BJ (cell line): ENCODE results near the gene B3GNT9. TPM values are rescaled to one million over a fixed set of nuclear protein-coding genes. Genes with fewer than 3 reads are reported as not detected.

Experiments
- CTCF ChIA-PET: fragments of 350-600 bp; formaldehyde crosslinking; extraction: SDS; loops from one replicate; lab custom pipeline; 2021; ENCODE audit warnings: antibody characterized with exemption, inconsistent platforms; lab: Yijun Ruan, JAX
- POLR2A ChIA-PET: fragments of 300-600 bp; sonication (Branson Sonifier 250); formaldehyde crosslinking; extraction: SDS; loops from one replicate; lab custom pipeline; 2021; ENCODE audit warnings: antibody characterized with exemption; lab: Charles Lee
- DNase-seq: peaks from one replicate; pipeline ENCODE4 v3.0.0-alpha.2; 2011; ENCODE audit warnings: low read depth
- H3K27me3 ChIP-seq: 2 replicates; pipeline ENCODE4 v1.6.0; 2011; ENCODE audit warnings: low read length; ENCODE audit not compliant: control insufficient read depth, insufficient read depth
- H3K36me3 ChIP-seq: 2 replicates; pipeline ENCODE4 v1.5.1; 2011; ENCODE audit warnings: low read length; ENCODE audit not compliant: control insufficient read depth, insufficient read depth
- H3K4me3 ChIP-seq: 2 replicates; pipeline ENCODE4 v1.5.1; 2011; ENCODE audit warnings: low read depth, mild to moderate bottlenecking, control low read depth, low read length
- polyA plus RNA-seq: library from polyadenylated mRNA; depleted of rRNA; stranded (reverse); fragments of >200 nt; gene quantifications from 2 replicates; pipeline ENCODE4 v1.2.3, GENCODE V29; 2011
- TF ChIP-seq, protein P1 (sequence below): IDR thresholded peaks from 2 replicates; pipeline ENCODE4 v1.5.1; 2011; ENCODE audit warnings: low read depth, mild to moderate bottlenecking, control low read depth, inconsistent platforms, low read length, moderate library complexity; ENCODE audit not compliant: insufficient read depth

The B3GNT9 gene
- polyA plus RNA-seq, 1 experiment = 34.9 TPM

DNA sequence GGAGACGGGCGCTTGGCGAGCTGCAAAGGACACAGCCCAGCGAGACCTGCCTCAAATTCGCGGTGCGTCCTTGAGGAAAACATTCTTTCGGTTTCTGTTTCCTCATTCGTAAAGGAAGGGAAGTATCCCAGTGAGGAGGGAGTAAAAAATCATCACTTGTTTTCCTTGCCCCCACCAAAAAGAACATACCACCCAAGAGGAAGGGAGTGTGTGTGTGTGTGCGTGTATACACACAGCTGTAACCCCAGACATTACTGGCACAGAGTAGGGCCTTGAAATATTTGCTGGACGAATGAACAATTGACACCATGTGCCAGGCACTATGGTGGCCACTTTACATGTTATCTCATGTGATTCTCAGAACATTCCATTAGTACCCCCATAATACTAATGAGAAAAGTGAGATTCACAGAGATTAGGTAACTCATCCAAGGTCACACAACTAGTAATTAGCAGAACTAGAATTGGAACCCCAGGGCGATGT is 34.9 kb upstream of the B3GNT9 start:
- CTCF ChIA-PET = interaction anchor here (0.8 to 3.1 kb wide), 34 partner anchors 9 to 304 kb away, joined by 3 to 26 read pairs (median 4); partner anchors contain the start of genes B3GNT9, CES3, CES4A and NOL3
- Histone ChIP-seq H3K27me3 (no peaks in the 10 kb centered on the region), H3K4me3 (no peak overlapping the region), H3K36me3 (no peaks in the 10 kb centered on the region)
- DNase-seq = no peak
- POLR2A ChIA-PET = no interaction called here
- TF ChIP-seq, protein P1, sequence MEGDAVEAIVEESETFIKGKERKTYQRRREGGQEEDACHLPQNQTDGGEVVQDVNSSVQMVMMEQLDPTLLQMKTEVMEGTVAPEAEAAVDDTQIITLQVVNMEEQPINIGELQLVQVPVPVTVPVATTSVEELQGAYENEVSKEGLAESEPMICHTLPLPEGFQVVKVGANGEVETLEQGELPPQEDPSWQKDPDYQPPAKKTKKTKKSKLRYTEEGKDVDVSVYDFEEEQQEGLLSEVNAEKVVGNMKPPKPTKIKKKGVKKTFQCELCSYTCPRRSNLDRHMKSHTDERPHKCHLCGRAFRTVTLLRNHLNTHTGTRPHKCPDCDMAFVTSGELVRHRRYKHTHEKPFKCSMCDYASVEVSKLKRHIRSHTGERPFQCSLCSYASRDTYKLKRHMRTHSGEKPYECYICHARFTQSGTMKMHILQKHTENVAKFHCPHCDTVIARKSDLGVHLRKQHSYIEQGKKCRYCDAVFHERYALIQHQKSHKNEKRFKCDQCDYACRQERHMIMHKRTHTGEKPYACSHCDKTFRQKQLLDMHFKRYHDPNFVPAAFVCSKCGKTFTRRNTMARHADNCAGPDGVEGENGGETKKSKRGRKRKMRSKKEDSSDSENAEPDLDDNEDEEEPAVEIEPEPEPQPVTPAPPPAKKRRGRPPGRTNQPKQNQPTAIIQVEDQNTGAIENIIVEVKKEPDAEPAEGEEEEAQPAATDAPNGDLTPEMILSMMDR = no peak

DNA sequence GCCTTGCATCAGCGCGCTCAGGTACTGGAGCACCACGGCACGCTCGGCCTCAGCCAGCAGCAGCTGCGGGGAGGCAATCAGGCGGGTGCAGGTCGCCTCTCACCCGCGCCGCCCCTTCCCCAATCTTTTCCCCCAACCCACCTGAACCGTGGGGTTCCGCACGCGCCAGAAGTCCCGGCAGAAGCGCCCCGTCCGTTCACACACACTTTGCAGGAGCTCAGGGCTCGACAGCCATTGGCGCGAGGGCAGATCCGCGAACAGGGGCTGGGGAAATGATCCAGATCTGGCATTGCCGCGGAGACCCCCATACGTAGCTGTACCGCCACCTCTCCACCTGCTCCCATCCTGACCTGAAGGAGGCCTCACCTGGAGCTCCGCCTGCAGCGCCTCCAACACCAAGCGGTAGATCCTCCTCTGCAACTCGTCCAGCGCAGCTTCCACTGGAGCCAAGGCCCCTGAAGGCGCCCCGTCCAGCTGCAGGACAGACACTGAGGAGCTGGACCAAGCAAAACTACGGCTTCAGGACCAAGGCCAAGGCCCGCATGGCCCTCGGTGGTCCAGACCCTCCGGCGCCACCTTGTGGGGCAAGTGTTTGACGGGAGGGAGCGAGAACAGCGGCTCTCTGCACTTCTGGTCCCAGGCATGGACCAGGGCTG is 34.3 kb upstream of the B3GNT9 start:
- CTCF ChIA-PET = interaction anchor here (0.7 to 3.1 kb wide), 35 partner anchors 10 to 305 kb away, joined by 3 to 26 read pairs (median 4); partner anchors contain the start of genes B3GNT9, CES3, CES4A and NOL3
- no peaks in the 10 kb centered on the region for H3K27me3 ChIP-seq
- no peak for DNase-seq
- TF ChIP-seq, protein P1 = peak; percentile 93
- no peak overlapping the region for H3K4me3 ChIP-seq
- POLR2A ChIA-PET = no interaction called here
- no peaks in the 10 kb centered on the region for H3K36me3 ChIP-seq

DNA sequence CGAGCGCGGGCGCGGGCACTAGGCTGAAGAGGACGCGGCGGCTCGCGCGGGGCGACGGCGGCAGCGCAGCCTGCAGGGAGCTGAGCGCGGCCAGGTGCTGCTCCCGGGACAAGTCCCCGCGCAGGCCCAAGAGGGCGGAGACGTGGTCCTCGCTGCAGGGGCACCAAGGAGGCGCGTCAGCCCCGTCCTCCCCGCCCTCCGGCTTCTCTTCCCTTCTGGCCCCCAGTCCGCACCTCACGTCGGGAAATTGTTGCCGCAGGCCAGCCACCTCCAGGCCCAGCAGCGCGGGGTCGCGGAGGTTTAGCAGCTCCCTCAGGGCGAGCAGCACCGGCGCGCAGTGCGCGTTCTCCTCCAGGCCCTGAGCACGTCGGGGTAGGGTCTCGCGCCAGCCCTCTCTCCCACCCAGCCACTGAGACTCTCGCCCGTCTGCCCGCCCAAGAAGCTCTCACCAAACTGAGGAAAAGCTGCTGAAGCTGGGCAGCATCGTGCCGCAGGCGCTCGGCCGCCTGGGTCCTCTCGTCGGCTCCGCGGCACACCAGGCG is 33.7 kb upstream of the B3GNT9 start:
- TF ChIP-seq, protein P1 = no peak
- Histone ChIP-seq H3K4me3 (peak overlapping the region; percentile 60), H3K36me3 (no peaks in the 10 kb centered on the region), H3K27me3 (no peaks in the 10 kb centered on the region)
- DNase-seq = no peak
- CTCF ChIA-PET = interaction anchor here (0.7 to 3.1 kb wide), 28 partner anchors 10 to 306 kb away, joined by 3 to 26 read pairs (median 6); partner anchors contain the start of genes CES4A and NOL3
- POLR2A ChIA-PET = no interaction called here

DNA sequence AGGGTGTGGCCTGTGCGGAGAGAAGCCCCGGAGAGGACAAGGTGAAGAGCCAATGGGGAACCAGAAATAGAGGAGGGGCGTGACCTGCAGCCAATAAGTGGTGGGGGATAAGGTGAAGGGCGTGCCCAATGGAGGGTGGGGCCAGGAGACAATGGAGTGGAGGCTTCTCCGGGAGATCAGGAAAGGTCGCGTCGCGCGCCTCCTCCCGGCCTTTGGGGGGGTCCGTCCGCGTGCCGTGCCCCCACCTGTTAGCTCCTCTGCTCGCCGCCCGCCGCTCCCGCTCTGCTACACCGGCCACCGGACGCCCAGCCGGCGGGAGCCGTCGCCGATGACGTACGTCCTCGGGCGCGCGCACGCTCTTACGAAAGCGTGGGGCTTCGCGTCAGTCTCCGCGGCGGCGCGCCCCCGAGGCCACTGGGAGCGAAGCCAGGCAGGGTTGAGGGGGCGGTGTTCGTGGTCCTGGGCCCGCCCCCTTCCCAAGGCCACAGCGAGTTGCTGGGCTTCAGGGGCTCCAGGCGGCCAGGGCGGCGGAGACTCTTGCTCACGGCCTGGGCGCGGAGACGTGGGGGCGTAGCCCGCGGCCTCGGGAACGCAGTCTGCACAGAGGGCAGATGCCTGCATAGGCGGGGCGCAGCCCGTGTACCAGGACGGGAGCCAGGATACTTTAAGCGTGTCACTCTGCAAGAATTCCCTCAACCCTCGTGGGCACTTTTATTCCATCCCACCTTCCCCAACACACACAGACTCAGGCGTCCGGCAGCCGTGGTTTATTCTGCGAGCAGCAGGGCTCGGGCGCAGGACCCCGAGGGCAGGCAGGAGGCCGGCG is 33.0 kb upstream of the B3GNT9 start, which contains the start of gene MATCAP1:
TSS of gene MATCAP1 (minus strand) at position 337 of the 826 bp plus-strand sequence. CDS start 3,353 bp downstream, outside the sequence.
- POLR2A ChIA-PET = no interaction called here
- peak within 1 kb of the TSS; percentile 60 for H3K4me3 ChIP-seq
- H3K27me3 ChIP-seq = no peaks in the 10 kb centered on the region
- DNase-seq = peak; percentile 83
- TF ChIP-seq, protein P1 = no peak
- H3K36me3 ChIP-seq = no peaks in the 10 kb centered on the region
- CTCF ChIA-PET = interaction anchor here (0.8 to 3.1 kb wide), 12 partner anchors 9 to 282 kb away, joined by 3 to 26 read pairs (median 10); partner anchors contain the start of genes CES4A, NOL3 and TMEM208
